RWPE2 (cell line): ENCODE data around the gene SUPT20H.

Experiments
- ATAC-seq: fragments of 200-7000 bp; cut with Tn5 transposase; 3 replicates; pipeline ENCODE4 v1.9.1; 2021; ENCODE audit warnings: low read depth
- DNase-seq: peaks from one replicate; pipeline ENCODE4 v3.0.0-alpha.2; 2020; ENCODE audit warnings: low spot score
- H3K27ac ChIP-seq: fragments of 450-650 bp; 2 replicates; pipeline ENCODE4 v1.5.1; 2017; ENCODE audit warnings: mild to moderate bottlenecking; ENCODE audit not compliant: poor library complexity, severe bottlenecking
- H3K27me3 ChIP-seq: fragments of 250-450 bp; sonication (Bioruptor Pico); 2 replicates; pipeline ENCODE4 v1.5.1; 2021; ENCODE audit warnings: mild to moderate bottlenecking, moderate library complexity; ENCODE audit not compliant: insufficient read depth, poor library complexity, severe bottlenecking
- H3K36me3 ChIP-seq: fragments of 250-450 bp; sonication (Bioruptor Pico); 2 replicates; pipeline ENCODE4 v1.5.1; 2020; ENCODE audit warnings: low read depth, mild to moderate bottlenecking, moderate library complexity
- H3K4me1 ChIP-seq: fragments of 250-450 bp; sonication (Bioruptor Pico); 2 replicates; pipeline ENCODE4 v1.5.1; 2021; ENCODE audit warnings: mild to moderate bottlenecking, moderate library complexity; ENCODE audit not compliant: insufficient read depth, poor library complexity, severe bottlenecking
- H3K4me3 ChIP-seq: fragments of 250-450 bp; sonication (Bioruptor Pico); 2 replicates; pipeline ENCODE4 v1.5.1; 2021; ENCODE audit warnings: mild to moderate bottlenecking, moderate library complexity; ENCODE audit not compliant: severe bottlenecking
- H3K9me3 ChIP-seq: fragments of 250-450 bp; sonication (Bioruptor Pico); 2 replicates; pipeline ENCODE4 v1.5.1; 2021; ENCODE audit warnings: mild to moderate bottlenecking, moderate library complexity; ENCODE audit not compliant: severe bottlenecking
- TF ChIP-seq, protein P1 (sequence below): fragments of 450-650 bp; IDR thresholded peaks from one replicate; pipeline ENCODE4 v1.5.1; 2017; ENCODE audit warnings: mild to moderate bottlenecking, moderate library complexity; ENCODE audit not compliant: poor library complexity, severe bottlenecking

Gene SUPT20H

DNA sequence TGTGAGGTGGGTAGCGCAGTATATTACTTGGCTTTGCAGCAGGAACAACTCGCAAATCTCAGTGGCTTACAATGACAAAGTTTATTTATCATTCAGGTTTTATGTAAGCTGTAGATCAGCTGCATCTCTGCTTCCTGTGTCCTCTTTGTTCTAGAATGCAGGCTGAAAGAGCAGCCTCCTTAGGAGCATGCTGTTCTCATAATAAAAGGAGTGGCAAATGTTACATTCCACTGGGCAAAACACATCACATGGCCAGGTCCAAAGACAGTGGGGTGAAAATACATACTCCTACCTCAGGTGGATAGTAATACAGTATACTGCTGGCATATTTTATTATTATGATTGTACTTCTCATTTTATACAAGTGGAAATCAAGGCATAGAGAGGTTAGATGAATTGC, 47.2 kb upstream of the SUPT20H start:
- Histone ChIP-seq H3K27me3 (no peaks in the 10 kb centered on the region), H3K9me3 (no peaks in the 10 kb centered on the region), H3K4me1 (no peaks in the 10 kb centered on the region), H3K36me3 (no peaks in the 10 kb centered on the region), H3K4me3 (no peak overlapping the region), H3K27ac (no peak overlapping the region)
- TF ChIP-seq, protein P1, sequence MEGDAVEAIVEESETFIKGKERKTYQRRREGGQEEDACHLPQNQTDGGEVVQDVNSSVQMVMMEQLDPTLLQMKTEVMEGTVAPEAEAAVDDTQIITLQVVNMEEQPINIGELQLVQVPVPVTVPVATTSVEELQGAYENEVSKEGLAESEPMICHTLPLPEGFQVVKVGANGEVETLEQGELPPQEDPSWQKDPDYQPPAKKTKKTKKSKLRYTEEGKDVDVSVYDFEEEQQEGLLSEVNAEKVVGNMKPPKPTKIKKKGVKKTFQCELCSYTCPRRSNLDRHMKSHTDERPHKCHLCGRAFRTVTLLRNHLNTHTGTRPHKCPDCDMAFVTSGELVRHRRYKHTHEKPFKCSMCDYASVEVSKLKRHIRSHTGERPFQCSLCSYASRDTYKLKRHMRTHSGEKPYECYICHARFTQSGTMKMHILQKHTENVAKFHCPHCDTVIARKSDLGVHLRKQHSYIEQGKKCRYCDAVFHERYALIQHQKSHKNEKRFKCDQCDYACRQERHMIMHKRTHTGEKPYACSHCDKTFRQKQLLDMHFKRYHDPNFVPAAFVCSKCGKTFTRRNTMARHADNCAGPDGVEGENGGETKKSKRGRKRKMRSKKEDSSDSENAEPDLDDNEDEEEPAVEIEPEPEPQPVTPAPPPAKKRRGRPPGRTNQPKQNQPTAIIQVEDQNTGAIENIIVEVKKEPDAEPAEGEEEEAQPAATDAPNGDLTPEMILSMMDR: no peak
- ATAC-seq (0 out of 3 replicates have a peak, but pooled peaks have one; percentile 25), DNase-seq (no peak)

DNA sequence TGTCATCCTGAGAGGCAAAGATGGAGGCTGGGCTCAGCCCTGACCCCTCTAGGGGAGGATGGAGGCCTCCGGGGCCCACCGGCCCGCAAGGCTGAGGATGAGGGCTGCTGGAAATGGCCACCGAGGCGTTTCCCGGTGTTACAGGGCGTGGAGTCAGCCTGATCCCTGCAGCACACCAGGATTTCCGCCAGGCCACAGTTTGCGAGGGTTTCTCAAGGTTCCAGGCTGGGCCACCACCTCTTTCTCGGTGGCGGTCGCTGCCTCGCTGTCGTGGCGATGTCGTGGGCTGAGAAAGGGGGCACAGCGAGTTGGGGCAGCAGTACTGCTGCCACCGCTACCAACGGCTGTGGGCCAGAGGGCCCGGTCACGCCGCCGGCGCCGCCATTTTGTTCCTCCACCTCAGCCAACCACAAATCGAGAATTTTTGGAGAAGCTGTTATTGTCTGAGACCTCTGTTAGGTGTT, 45.8 kb upstream of the SUPT20H start, which contains the start of gene CSNK1A1L:
TSS of gene CSNK1A1L (minus strand) at position 414 of the 464 bp plus-strand sequence. CDS start at position 6, 408 bp downstream.
- TF ChIP-seq, protein P1: no peak
- H3K4me1 ChIP-seq: no peaks in the 10 kb centered on the region
- no peak within 1 kb of the TSS for H3K27ac ChIP-seq
- no peak for ATAC-seq
- DNase-seq: no peak
- no peak within 1 kb of the TSS for H3K4me3 ChIP-seq
- no peaks in the 10 kb centered on the region for H3K9me3 ChIP-seq
- H3K36me3 ChIP-seq: no peaks in the 10 kb centered on the region
- H3K27me3 ChIP-seq: no peaks in the 10 kb centered on the region

DNA sequence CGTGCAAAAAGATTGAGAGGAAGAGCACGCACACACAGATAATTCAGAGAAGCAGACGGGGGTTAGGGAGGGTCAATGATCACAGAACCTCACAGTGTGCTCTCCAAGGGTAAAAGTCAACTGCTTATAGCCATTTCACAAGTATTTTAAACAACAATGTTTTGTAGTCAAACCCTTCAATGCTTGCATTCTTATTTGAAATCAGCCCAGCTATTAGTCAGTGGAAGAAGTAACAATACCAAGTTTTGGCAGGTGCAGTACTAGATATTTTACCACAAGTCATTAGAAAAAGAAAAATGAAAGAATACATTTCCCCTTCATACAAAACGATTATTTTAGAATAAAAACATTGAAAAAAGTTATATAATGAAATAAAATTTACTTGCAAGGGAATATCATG, 43.4 kb upstream of the SUPT20H start:
- Histone ChIP-seq H3K4me3 (no peak overlapping the region), H3K9me3 (no peaks in the 10 kb centered on the region), H3K27ac (no peak overlapping the region), H3K4me1 (no peaks in the 10 kb centered on the region), H3K27me3 (no peaks in the 10 kb centered on the region), H3K36me3 (no peaks in the 10 kb centered on the region)
- DNase-seq (no peak), ATAC-seq (no peak)
- TF ChIP-seq, protein P1: no peak

DNA sequence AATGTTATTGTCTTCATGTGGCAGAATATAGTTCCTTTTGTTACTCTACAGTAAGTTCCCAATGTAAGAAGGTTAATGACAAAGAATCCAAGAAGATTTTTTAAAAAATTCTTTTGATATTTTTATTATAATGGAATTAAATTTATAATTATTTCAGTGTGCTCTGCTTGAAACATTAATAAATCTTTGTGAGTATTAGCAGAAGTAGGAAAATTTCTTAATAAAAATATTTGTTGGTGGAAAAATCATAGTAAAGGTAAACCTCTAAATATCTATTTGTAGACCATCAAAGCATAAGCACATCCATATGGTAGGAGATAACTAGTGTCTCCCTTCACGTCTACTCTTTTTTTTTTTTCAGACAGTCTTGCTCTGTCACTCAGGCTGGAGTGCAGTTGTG, 41.7 kb upstream of the SUPT20H start:
- no peak overlapping the region for H3K27ac ChIP-seq
- DNase-seq (no peak), ATAC-seq (no peak)
- H3K4me1 ChIP-seq: no peaks in the 10 kb centered on the region
- H3K9me3 ChIP-seq: no peaks in the 10 kb centered on the region
- H3K36me3 ChIP-seq: no peaks in the 10 kb centered on the region
- H3K4me3 ChIP-seq: no peak overlapping the region
- H3K27me3 ChIP-seq: no peaks in the 10 kb centered on the region
- TF ChIP-seq, protein P1: no peak

DNA sequence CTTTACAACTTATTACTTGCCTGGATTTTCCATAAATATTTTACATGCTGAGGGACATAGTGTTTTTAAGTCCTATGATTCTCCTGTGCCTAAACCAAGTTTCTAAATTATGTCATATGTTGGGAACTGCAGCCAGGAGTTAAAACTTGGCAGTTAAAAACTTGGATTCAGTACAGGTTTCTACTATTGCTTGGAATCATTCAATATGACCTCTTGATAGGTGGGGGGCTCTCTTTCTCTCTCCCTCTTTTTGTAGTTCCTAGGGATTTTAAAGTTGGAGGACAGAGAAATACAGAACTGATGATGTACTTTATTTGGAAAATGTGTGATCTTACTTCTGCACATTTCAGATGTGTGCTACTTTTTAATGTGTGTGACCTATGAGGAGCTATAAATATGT, 41.2 kb upstream of the SUPT20H start:
- H3K4me3 ChIP-seq: no peak overlapping the region
- TF ChIP-seq, protein P1: no peak
- H3K4me1 ChIP-seq: no peaks in the 10 kb centered on the region
- no peaks in the 10 kb centered on the region for H3K9me3 ChIP-seq
- no peak overlapping the region for H3K27ac ChIP-seq
- no peaks in the 10 kb centered on the region for H3K27me3 ChIP-seq
- no peaks in the 10 kb centered on the region for H3K36me3 ChIP-seq
- DNase-seq (no peak), ATAC-seq (no peak)
